Uterus (tissue), 2 donors: ENCODE data around the gene CARD11.

Experiments used
- CTCF ChIP-seq, 4 experiments: fragments of 200-600 bp in 2 of 4; fragments of 450-650 bp in 2 of 4; sonication (generic) in 2 of 4; IDR thresholded peaks; one replicate each; pipeline ENCODE4 v1.5.1; 2016 to 2019; ENCODE audit warnings: antibody characterized with exemption in 4 of 4, mild to moderate bottlenecking in 2 of 4, moderate library complexity in 1 of 4
- POLR2A ChIP-seq, 2 donors: fragments of 450-650 bp; IDR thresholded peaks; one replicate each; pipeline ENCODE4 v1.6.1; 2016; ENCODE audit warnings: antibody characterized with exemption in 2 of 2, mild to moderate bottlenecking in 1 of 2, moderate library complexity in 1 of 2

GRCh38 chr7:3034591-3035150 is 9.0 kb downstream of the CARD11 start:
- no peak for TF ChIP-seq CTCF (IDR thresholded peaks at IDR 0.05)
- no peak for TF ChIP-seq POLR2A (IDR thresholded peaks at IDR 0.05)
